SK-N-MC (cell line): ENCODE results near the gene ZNF552.

Experiments used
- DNase-seq: peaks from one replicate; pipeline ENCODE4 v3.0.0-alpha.2; 2011; ENCODE audit warnings: low read depth, low spot score
- H3K27ac ChIP-seq: fragments of 200-600 bp; sonication (generic); 2 replicates; pipeline ENCODE4 v1.5.1; 2016; ENCODE audit warnings: mixed run types
- H3K36me3 ChIP-seq: fragments of 200-600 bp; sonication (generic); 2 replicates; pipeline ENCODE4 v1.6.1; 2017; ENCODE audit warnings: antibody characterized with exemption, low read length, mixed read lengths; ENCODE audit not compliant: insufficient read depth
- H3K4me3 ChIP-seq: fragments of 200-600 bp; sonication (generic); 2 replicates; pipeline ENCODE4 v1.5.1; 2016
- H3K9ac ChIP-seq: fragments of 200-600 bp; sonication (generic); 2 replicates; pipeline ENCODE4 v1.8.0; 2017; ENCODE audit warnings: mixed run types, mixed read lengths; ENCODE audit not compliant: insufficient read length
- H3K9me3 ChIP-seq: fragments of 200-600 bp; sonication (generic); 2 replicates; pipeline ENCODE4 v1.6.1; 2017; ENCODE audit warnings: low read depth, mild to moderate bottlenecking, antibody characterized with exemption, low read length, moderate library complexity, mixed read lengths
- EZH2 ChIP-seq: fragments of 200-600 bp; sonication (generic); IDR thresholded peaks from one replicate; pipeline ENCODE4 v1.6.1; 2017; ENCODE audit warnings: antibody characterized with exemption
- FOXP2 ChIP-seq: optimal IDR thresholded peaks from 2 replicates; pipeline ENCODE3; 2011; ENCODE audit warnings: mild to moderate bottlenecking, moderate library complexity; ENCODE audit not compliant: insufficient read depth; ENCODE audit errors: extremely low read length, control extremely low read depth
- POLR2AphosphoS5 ChIP-seq: IDR thresholded peaks from 2 replicates; pipeline ENCODE4 v1.6.1; 2012; ENCODE audit warnings: mild to moderate bottlenecking, low read depth, low read length, borderline replicate concordance

ZNF552 gene

GRCh38 chr19:57789288-57789687, 25.4 kb downstream of the ZNF552 start:
- Histone ChIP-seq H3K4me3 (no peak overlapping the region), H3K9ac (no peak overlapping the region), H3K36me3 (peaks cover 38% of the 10 kb centered on the region), H3K27ac (no peak overlapping the region), H3K9me3 (peaks cover 1% of the 10 kb centered on the region; the same call in 1 of the 2 replicates)
- no peak for DNase-seq
- TF ChIP-seq FOXP2 (no peak), EZH2 (no peak), POLR2AphosphoS5 (no peak)

- TF ChIP-seq FOXP2 = no peak
- no peak for TF ChIP-seq POLR2AphosphoS5
- Histone ChIP-seq H3K9ac (no peak overlapping the region), H3K36me3 (peaks cover 41% of the 10 kb centered on the region), H3K27ac (no peak overlapping the region), H3K9me3 (peaks cover 4% of the 10 kb centered on the region; the same call in 1 of the 2 replicates), H3K4me3 (no peak overlapping the region)
- DNase-seq = no peak
These were observed 26.5 kb downstream of the ZNF552 start for GRCh38 chr19:57788114-57788692.

- Histone ChIP-seq H3K27ac (no peak overlapping the region), H3K36me3 (peaks cover 41% of the 10 kb centered on the region), H3K9ac (no peak overlapping the region), H3K9me3 (peaks cover 4% of the 10 kb centered on the region; the same call in 1 of the 2 replicates), H3K4me3 (no peak overlapping the region)
- no peak for DNase-seq
- TF ChIP-seq EZH2 = no peak
- TF ChIP-seq POLR2AphosphoS5 = no peak
- no peak for TF ChIP-seq FOXP2
These were observed 27.8 kb downstream of the ZNF552 start for GRCh38 chr19:57786906-57787305.

- Histone ChIP-seq H3K36me3 (peaks cover 46% of the 10 kb centered on the region), H3K4me3 (no peak overlapping the region), H3K9ac (no peak overlapping the region), H3K9me3 (peaks cover 4% of the 10 kb centered on the region; the same call in 1 of the 2 replicates), H3K27ac (no peak overlapping the region)
- no peak for DNase-seq
- TF ChIP-seq POLR2AphosphoS5 (no peak), FOXP2 (no peak), EZH2 (no peak)
These were observed 28.4 kb downstream of the ZNF552 start for GRCh38 chr19:57786286-57786685.

GRCh38 chr19:57779220-57779845, 35.4 kb downstream of the ZNF552 start:
- no peak for DNase-seq
- peaks cover 82% of the 10 kb centered on the region for H3K36me3 ChIP-seq

GRCh38 chr19:57778336-57778735, 36.4 kb downstream of the ZNF552 start:
- no peak for DNase-seq
- Histone ChIP-seq H3K4me3 (no peak overlapping the region), H3K9ac (no peak overlapping the region), H3K9me3 (peaks cover 37% of the 10 kb centered on the region), H3K27ac (no peak overlapping the region), H3K36me3 (peaks cover 85% of the 10 kb centered on the region)
- TF ChIP-seq EZH2 = no peak
- no peak for TF ChIP-seq FOXP2
- TF ChIP-seq POLR2AphosphoS5 = no peak

More at GRCh38 chr19:57779220-57779845, 35.4 kb downstream of the ZNF552 start:
- Histone ChIP-seq H3K9ac (no peak overlapping the region), H3K9me3 (peaks cover 40% of the 10 kb centered on the region), H3K4me3 (no peak overlapping the region), H3K27ac (no peak overlapping the region)
- TF ChIP-seq FOXP2 = no peak
- TF ChIP-seq EZH2 = no peak
- no peak for TF ChIP-seq POLR2AphosphoS5

GRCh38 chr19:57776764-57777296, 37.9 kb downstream of the ZNF552 start:
- no peak for TF ChIP-seq FOXP2

GRCh38 chr19:57773488-57773887, 41.2 kb downstream of the ZNF552 start:
- no peak overlapping the region for H3K27ac ChIP-seq
- H3K9ac ChIP-seq = no peak overlapping the region
- H3K9me3 ChIP-seq = peaks cover 23% of the 10 kb centered on the region
- peaks cover 73% of the 10 kb centered on the region for H3K36me3 ChIP-seq
- DNase-seq = no peak
- no peak overlapping the region for H3K4me3 ChIP-seq
- TF ChIP-seq EZH2 = no peak

More at GRCh38 chr19:57776764-57777296, 37.9 kb downstream of the ZNF552 start:
- peaks cover 94% of the 10 kb centered on the region for H3K36me3 ChIP-seq
- DNase-seq = no peak
- H3K9me3 ChIP-seq = peaks cover 37% of the 10 kb centered on the region
- H3K9ac ChIP-seq = no peak overlapping the region
- H3K4me3 ChIP-seq = no peak overlapping the region
- no peak overlapping the region for H3K27ac ChIP-seq
